DND-41 (cell line): ENCODE data around the gene HSD11B1L.

Experiments
- CTCF ChIP-seq: IDR thresholded peaks from 2 replicates; pipeline ENCODE4 v1.5.1; 2012; ENCODE audit warnings: borderline replicate concordance, low read length, moderate library complexity, mild to moderate bottlenecking; ENCODE audit not compliant: poor library complexity, severe bottlenecking; ENCODE audit errors: extremely low read depth
- EZH2 ChIP-seq: IDR thresholded peaks from 3 replicates; pipeline ENCODE4 v1.6.1; 2012; ENCODE audit warnings: borderline replicate concordance, low read depth, mild to moderate bottlenecking, moderate library complexity, low read length, inconsistent platforms; ENCODE audit not compliant: severe bottlenecking

- TF ChIP-seq CTCF (no peak), EZH2 (no peak)
Observed at GRCh38 chr19:5711713-5712161, 30.9 kb downstream of the HSD11B1L start.
